ENCODE measurements around the gene DENND1A.

The DENND1A gene

GRCh38 chr9:123418052-123418430 is 511.9 kb downstream of the DENND1A start:
- no peak for FAIRE-seq
- DNase-seq (ENCODE audit: insufficient read length, low spot score), result no peak
- TF ChIP-seq, protein P1, sequence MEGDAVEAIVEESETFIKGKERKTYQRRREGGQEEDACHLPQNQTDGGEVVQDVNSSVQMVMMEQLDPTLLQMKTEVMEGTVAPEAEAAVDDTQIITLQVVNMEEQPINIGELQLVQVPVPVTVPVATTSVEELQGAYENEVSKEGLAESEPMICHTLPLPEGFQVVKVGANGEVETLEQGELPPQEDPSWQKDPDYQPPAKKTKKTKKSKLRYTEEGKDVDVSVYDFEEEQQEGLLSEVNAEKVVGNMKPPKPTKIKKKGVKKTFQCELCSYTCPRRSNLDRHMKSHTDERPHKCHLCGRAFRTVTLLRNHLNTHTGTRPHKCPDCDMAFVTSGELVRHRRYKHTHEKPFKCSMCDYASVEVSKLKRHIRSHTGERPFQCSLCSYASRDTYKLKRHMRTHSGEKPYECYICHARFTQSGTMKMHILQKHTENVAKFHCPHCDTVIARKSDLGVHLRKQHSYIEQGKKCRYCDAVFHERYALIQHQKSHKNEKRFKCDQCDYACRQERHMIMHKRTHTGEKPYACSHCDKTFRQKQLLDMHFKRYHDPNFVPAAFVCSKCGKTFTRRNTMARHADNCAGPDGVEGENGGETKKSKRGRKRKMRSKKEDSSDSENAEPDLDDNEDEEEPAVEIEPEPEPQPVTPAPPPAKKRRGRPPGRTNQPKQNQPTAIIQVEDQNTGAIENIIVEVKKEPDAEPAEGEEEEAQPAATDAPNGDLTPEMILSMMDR (IDR thresholded peaks at IDR 0.05; ENCODE audit: insufficient read depth, missing control alignments), result no peak

DNA sequence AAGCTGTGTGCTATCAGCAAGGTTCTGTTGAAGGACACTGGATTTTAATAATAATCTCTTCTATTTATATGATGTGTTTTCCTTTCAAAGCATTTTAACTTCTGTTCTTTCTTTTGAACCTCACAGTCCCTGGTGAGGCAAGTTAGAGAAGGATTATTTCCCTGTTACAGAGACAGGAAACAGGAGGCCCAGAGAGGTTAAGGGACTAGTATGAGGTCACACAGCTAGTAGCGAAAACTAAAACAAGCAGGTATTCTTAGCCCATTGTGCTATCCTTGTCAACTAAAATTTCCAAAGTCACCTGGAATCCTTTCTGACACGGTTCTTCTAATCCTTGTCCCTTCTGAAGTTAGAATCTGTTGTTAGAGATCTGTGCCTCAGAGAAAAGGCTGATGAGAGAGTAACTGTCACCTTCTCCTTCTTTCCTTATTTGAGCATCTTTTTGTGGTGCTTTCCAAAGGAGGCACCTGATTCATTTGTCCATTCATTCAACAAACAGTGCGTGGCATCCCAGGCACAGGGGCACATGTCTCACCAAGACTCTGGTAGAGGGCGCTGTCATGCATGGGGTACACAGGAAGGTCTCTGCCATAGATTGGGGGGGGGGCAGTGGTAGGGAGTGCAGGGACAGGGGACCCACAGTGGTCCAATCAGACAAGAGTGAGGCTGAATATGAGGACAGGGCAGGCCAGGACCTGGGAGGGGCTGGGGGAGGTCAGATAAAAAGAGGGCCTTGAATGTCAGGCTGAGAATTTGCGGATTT is 512.5 kb downstream of the DENND1A start:
- FAIRE-seq (no peak), DNase-seq (ENCODE audit: insufficient read length, low spot score) (no peak)
- TF ChIP-seq, protein P1 (IDR thresholded peaks at IDR 0.05; ENCODE audit: insufficient read depth, missing control alignments), result no peak

- FAIRE-seq (no peak), DNase-seq (ENCODE audit: insufficient read length, low spot score) (no peak)
- TF ChIP-seq, protein P1 (IDR thresholded peaks at IDR 0.05; ENCODE audit: insufficient read depth, missing control alignments), result no peak
Observed at GRCh38 chr9:123416176-123416575, 513.8 kb downstream of the DENND1A start.

DNA sequence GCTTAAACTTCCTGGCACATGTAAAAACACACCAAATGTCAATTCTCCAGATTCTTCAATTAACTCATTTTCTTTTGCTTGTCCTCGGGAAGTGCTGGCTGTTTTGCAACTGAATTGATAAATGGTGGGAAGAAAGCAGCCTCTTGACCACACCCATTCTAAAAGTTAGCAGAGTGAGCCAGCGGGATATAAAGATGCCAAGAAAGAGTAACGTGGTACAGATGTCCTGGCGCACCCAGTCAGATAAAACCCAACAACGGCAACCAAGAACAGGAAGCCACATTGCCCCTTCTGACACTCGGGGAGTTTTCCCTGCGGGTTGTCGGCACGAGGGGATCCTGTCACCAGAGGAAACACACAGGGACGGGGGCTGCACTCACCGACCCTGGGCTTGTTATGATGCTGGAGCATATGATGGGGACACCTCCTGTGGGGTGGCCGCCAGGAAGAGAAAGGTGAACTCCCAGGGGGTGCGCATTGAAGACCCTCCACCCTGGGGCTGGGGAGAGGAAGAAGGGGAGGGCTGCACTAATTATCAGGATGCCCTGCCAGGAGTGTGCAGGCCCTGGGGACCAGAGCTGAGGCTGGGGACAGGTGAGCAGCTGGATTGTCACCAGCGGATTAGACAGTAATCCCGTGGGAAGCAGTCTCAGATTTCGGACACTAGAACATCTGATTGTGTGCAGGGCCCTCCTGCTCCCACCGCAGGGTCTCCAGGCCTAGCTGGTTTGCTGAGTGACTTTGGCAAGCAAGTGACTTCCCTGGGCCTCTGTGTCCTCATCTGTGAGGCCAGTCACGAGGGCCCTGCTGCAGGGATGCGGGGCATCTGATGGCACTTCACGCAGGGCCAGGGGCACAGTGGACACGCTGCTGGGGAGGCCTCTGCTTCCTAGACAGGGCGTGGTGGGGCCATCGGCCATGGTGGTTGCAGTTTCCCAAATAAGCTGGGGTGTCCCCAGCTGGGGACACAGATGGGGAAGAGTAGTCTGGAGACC is 514.7 kb downstream of the DENND1A start:
- no peak for FAIRE-seq
- TF ChIP-seq, protein P1 (IDR thresholded peaks at IDR 0.05; ENCODE audit: insufficient read depth, missing control alignments), result no peak
- DNase-seq (ENCODE audit: insufficient read length, low spot score), result no peak

DNA sequence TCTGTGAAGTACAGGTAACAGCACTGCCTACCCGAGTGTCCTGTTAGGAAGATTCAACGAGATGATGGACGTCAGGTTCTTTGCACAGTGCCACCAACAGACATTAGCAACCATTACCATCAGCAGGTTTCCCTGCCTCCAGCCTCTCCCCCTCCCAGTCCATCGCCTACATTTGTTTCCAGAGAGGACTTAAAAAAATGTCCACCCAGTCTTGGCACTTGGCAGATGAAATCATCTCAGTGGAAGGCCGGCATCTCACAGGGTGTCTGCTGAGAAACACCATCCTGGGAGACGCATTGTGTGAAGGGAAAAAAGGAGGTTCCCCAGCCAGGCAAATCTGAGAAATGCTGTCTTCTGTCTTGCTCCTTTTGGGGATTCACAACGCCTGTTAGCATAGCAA is 515.7 kb downstream of the DENND1A start:
- no peak for DNase-seq (ENCODE audit: insufficient read length, low spot score)
- TF ChIP-seq, protein P1 (IDR thresholded peaks at IDR 0.05; ENCODE audit: insufficient read depth, missing control alignments), result no peak
- no peak for FAIRE-seq

DNA sequence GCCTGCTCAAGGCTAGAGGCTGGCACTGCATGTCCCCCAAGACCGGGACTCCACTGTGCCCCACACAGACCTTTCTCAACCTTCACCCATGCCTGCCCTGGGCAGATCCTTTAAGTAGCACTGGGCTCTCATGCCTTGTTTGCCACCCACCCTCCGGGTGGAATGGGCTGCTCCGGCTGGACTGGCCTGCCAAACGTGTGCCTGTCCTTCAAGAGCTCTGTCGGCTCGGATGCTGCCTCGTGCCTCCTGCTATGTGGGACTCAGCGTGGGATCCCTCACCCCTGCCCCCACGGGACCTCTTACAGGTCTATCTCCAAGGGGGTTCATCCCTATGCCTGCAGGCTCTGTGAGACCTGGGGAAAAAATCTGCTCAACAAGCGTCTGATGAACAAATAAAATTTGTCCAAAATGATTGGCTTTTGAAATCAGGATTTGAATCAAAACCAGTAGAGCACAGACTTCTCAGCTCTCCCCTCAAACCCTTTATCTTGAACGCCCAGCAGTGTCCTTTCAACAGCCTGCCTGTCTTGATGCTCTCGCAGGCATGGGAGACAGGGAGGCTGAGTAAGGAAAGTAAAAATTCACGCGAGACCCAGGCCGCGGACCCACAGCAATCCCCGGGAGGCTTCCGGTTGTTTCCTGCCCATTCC is 517.6 kb downstream of the DENND1A start:
- TF ChIP-seq, protein P1 (IDR thresholded peaks at IDR 0.05; ENCODE audit: insufficient read depth, missing control alignments), result no peak
- DNase-seq (ENCODE audit: insufficient read length, low spot score), result no peak
- FAIRE-seq, result no peak

Data from D721Med (cell line).